NCI-H1048 (cell line): ENCODE measurements around the gene PTPRA.
"Not testable (repeated sequence)": the region's sequence is repeated elsewhere in the genome, so short reads cannot be mapped to it uniquely, and the experiment has no call there.

Source experiments
- DNase-seq: peaks from one replicate; lab custom pipeline; 2025; lab: John Stamatoyannopoulos, UW

The PTPRA gene

DNA sequence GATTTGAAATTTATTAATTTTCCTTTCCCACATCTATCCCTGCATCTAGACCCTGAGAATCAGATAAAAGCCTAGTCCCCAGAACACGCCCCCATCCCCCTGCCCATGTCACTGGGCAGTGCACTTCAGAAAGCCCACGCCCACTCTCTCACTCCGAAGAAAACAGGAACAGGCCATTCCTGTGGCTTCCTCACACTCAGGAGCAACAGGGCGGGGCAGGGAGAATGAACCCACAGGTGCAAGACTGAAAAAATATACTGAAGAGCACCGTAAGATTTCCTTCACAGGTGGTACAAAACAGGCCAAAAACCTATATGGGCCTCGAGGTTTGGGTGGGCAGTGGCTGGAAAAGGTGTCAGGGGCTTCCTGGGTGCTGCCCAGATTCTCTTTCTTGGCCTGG is 201.5 kb downstream of the PTPRA start:
- no peak for DNase-seq

DNA sequence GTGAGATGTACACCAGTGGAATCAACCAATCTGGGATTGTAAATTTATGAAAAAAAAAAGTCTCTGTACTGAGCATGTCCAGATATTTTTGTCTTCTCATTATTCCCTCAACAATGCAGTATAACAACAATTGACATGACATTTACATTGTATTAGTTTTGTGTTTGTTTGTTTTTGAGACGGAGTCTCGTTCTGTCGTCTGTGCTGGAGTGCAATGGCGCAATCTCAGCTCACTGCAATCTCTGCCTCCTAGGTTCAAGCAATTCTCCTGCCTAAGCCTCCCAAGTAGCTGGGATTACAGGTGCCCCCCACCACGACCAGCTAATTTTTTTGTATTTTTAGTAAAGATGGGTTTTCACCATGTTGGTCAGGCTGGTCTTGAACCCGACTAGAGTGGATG is 202.0 kb downstream of the PTPRA start:
- not testable (repeated sequence) for DNase-seq

DNA sequence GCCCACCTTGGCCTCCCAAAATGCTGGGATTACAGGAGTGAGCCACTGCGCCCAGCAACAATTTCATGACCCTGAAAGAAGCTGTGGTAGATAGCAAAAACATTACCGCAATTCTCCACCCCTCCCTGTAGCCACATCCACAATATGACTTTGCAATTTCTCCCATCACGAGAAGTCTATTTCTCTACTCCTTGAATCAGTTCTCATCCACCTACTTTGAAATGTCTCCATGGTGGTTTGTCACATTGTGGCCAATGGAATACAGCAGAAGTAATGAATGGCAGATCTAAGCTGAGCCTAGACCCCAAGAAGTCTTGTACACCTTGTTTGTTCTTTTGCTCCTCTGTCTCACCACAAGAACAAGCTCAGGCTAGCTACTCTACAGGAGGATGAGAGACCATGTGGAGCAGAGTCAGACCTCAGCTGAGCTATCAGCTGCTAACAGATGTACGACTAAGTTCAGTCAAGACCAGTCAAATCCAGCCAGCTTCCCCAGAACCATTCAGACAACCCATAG is 204.4 kb downstream of the PTPRA start:
- DNase-seq: no peak

DNA sequence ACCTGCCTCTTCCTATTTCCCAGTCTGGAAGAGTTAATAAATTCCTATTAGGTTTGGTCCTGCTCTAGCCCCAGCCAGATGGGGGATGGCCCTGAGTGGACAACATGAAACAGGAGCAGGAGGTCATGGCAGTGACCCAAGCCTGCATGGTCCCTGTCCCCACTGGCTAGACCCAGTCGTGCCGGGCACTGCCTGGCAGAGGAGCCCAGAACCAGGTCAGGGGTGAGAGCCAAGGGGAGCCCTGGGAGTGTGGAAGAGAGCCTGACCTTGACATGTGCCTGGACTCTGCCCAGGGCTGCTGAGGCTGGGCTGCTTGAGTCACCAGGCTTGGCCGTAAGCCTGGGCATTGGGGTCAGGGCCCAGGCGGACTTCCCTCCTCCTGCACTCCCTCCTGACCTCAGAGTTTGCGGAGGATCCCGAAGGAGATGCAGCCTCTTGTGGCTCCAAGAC is 207.7 kb downstream of the PTPRA start:
- no peak for DNase-seq

DNA sequence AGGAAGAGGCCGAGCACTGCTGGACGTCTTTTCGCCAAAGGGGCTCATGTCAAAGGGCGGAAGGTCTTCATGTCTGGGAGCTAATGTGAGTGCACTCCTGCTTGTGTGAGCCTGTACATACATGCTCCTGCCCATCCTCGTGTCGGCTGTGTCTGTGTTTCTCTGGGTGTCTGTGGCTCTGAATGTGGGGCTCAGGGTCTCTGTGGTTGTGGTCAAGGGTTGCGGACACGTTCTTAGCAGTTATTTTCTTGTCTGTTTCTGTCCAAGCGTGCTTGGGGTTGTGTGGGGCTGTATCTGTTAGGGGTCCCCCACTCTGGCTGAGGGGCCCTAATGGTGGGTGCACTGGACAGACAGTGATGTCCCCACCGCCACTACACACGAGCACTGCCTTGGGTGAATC is 208.4 kb downstream of the PTPRA start:
- no peak for DNase-seq

DNA sequence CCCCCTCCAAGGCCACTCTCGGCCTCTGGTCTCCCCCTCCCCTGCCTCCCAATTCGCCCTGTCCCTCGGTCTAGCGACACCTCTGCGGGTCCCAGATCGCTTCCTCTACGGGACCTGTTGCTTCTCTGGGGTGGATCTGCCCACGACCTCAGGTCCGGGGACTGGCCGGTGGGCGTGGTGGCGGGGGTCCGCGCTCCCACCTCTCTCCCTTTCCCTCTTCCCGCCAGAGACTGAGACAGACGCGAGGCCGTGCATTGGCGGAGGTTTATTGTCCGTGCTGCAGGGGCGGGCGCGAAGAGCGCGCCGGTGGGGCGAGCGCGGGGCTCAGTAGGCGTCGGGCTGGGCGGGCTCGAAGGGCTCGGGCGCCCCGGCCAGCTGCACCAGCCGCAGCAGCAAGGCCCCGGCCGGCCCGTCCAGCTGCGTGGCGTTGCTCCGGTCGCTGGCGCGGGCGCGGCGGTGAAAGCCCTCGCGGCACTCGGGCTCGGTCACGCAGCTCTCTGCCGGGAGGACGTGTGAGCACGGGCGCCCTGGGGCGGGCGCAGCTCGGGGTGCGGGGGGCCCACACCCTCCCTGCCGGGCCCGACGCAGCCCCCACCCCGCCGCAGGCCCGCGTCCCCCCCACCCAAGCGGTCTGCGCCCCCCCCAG is 209.1 kb downstream of the PTPRA start:
- no peak for DNase-seq

DNA sequence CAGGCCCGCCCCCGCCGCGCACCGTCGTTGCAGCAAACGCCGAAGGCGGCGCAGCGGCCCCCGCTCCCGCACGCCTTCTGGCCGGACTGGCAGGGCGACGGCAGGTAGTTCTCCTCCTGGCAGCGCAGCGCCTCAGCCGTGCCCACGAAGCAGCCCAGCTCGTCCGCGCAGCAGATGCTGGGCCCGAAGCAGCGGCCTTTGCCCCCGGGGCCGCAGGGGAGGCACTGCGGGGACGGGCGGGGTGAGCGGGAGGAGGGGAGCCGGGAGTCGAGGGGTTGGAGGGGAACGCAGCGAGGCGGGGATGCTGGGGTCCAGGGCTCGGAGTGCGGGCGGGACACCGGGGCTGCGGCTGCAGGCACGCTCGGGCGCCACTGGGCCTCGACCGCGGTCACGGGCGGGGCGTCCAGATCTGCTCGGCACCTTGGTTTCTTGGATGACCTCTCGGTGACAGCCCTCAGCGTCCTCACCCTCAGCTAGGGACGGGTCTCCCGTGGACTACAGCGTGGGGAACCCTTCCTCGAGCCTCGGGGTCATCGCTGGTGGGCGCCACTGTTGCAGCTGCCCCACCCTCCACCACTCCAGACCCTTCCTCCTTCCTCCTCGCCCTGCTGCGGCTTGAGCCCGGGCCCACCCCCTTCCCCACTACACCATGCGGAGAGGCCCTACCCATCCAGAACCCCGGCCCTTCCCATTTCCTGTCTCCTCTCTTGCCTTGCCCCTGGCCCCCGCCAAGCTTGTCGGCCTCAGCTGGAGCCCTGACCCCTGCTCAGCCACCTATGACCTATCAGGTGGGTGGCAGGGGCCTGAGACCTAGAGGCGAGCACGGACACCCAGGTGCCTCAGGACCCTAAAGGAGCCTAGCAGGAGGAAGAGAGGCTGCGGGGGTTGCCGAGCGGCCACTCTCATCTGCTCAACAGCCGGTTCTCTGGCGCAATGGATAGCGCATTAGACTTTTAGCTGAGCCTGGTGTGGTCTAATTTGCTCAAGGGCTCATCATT is 210.0 kb downstream of the PTPRA start:
- DNase-seq: no peak

DNA sequence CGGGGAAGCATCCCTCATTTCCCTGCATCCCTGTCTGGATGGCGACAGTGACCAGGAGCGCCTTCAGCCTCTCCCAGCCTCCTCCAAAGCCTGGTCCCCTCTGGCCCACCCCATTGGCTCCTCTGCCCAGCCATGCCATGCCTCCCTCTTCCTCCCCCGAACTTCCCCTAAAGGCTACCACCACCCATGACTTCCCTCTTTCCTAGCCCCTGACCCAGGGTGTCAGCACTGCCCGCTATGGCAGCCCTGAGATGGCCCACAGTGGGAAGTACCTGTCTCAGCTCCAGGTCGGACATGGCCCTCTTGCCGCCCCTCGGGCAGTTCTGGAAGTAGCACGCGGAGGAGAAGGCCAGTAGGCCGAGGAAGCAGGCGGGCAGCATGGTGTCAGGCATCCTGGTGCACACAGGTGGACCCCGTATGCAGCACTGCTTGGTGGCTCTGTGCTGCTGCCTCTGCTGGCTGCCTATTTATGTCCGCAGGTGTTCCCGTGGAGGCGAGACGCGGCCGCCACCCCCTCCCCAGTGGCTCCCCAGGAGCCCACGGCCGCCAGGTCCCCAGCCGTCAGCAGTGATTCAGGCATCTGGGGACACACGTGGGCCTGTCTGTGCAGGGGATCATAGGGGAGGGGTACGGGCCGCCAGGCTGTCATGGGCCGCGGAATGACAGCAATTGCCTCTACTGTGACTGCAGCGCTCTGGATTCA is 211.2 kb downstream of the PTPRA start, which contains the start of gene AVP:
Gene AVP, minus strand, starts transcription at position 442 of the 703 bp plus-strand sequence. Its CDS starts 50 bp downstream, at position 392.
- DNase-seq: no peak

DNA sequence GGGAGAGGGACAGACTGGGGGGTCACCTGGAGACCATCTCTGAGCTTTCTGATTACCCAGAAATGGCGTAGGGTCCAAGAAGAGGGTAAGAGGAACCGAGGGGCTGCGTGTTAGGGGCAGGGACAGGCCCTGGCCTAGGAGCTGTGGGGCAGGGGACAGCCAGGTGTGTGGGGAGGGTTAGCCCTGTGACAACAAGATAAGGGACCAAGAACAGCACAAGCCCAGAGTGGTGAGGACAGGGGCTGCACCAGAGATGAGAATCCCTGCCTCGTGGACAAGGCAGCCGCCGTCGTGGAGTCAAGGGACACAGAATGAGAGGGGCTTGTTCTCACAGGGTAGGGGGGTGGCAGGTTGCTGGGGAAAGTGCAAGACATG is 211.7 kb downstream of the PTPRA start:
- DNase-seq: no peak

DNA sequence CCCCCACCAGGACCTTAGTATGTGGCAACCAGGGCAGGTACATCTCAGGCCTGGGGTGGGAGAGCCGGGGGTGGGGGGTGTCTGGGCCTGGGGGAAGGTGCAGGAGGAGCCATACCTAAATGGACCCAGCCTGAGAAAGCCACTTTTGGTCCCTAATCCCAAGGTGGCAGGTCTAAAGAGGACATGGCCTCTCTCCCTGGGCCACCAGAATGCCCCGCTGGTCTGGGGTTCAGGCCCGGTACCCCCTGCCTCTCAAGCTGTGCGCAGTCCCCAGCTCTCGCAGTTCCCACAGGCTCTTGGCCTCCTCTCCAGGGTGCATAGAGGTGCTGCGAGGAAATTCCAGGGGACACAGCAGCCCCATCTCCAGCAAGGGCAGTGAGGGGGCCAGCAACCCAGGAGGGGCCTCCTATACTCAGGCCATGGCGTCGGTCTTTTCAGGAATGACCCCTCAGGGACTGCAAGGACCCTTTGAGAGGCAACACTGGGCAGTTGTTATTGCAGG is 212.3 kb downstream of the PTPRA start:
- DNase-seq: no peak

DNA sequence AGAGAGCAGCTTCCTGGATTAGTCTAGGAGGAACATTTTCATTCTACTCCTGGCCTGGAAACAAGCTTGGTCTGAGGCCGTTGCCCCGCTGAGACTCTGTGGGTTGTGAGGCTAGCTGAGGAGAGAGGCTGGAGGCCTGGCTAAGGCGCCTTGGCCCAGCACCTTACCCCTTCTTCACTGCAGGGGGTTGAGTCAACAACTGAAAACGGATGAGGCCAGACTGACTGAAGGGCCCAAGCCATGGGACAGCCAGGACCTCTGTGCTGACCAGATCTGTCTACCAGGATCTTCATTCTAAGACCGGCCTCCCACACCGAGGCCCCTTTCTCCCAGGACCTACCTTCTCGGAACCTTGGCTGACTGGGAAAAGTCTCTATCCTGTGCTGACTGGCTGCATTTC is 214.8 kb downstream of the PTPRA start:
- DNase-seq: no peak
